Measurements from ENCODE around the gene VKORC1. TPM values are rescaled to one million over a fixed set of nuclear protein-coding genes. Genes with fewer than 3 reads are reported as not detected.

The VKORC1 gene
- total and polyA plus RNA-seq, 2 of the 4 experiments (the other 2 are of a cell fraction), result 65.2 to 317 TPM

GRCh38 chr16:31106509-31107464, 12.2 kb upstream of the VKORC1 start:
- H2BK20ac ChIP-seq (ENCODE audit: low read depth, low read length), result no peak overlapping the region
- H4K5ac ChIP-seq (ENCODE audit: low read depth, low read length), result no peak overlapping the region
- peak overlapping the region in 1 of 2 experiments; percentile 100; a peak in 2 of 4 replicates for H4K8ac ChIP-seq (ENCODE audit: low read depth in 2 of 2, low read length in 2 of 2)
- peaks cover 5% of the 10 kb centered on the region for H3K4me1 ChIP-seq (ENCODE audit: control insufficient read depth, insufficient read depth, low read length)
- in situ Hi-C loops (cut with MboI; ENCODE audit: low sequenced_read_pairs) (no loop called here), dilution Hi-C loops (cut with HindIII; ENCODE audit: low sequenced_read_pairs, unreplicated experiment) (no loop called here), intact Hi-C loops (cut with micrococcal nuclease) (no loop called here)
- no peak overlapping the region for H2AK5ac ChIP-seq (ENCODE audit: low read depth, low read length)
- no peaks in the 10 kb centered on the region for H3K27me3 ChIP-seq (ENCODE audit: control insufficient read depth, insufficient read depth, low read length)
- ChIA-PET POLR2A (ENCODE audit: unreplicated experiment) (no interaction called here), CTCF (no interaction called here)
- no peak overlapping the region for H2BK5ac ChIP-seq (ENCODE audit: low read depth, low read length, poor library complexity, severe bottlenecking)
- H3K9me3 ChIP-seq (ENCODE audit: control insufficient read depth, insufficient read depth, low read length), result no peaks in the 10 kb centered on the region
- H3K9ac ChIP-seq (ENCODE audit: low read depth, low read length), result no peak overlapping the region
- no peak for TF ChIP-seq MAFK (IDR thresholded peaks at IDR 0.05; ENCODE audit: low read depth, low read length)
- no peak for TF ChIP-seq FOS (IDR thresholded peaks at IDR 0.05; ENCODE audit: low read depth, low read length)
- TF ChIP-seq RAD21 (IDR thresholded peaks at IDR 0.05; ENCODE audit: low read length), result no peak
- no peak for TF ChIP-seq CHD1 (IDR thresholded peaks at IDR 0.05; ENCODE audit: low read depth, low read length)
- TF ChIP-seq NFE2L2 (IDR thresholded peaks at IDR 0.05; ENCODE audit: low read depth, low read length), result no peak
- H3K56ac ChIP-seq (ENCODE audit: extremely low read depth, insufficient read depth, low read length), result no peak overlapping the region
- no peak overlapping the region for H2BK15ac ChIP-seq (ENCODE audit: low read depth, low read length)
- H3K9me1 ChIP-seq (ENCODE audit: insufficient read depth, low read length), result peaks cover 11% of the 10 kb centered on the region; the same call in 1 of the 2 replicates
- no TSS peak for BruUV-seq (replicated peaks)
- H2BK120ac ChIP-seq (ENCODE audit: low read depth, low read length), result no peak overlapping the region
- H3K14ac ChIP-seq (replicated peaks; ENCODE audit: low read depth, low read length), result no peak overlapping the region
- no peak overlapping the region for H4K91ac ChIP-seq (ENCODE audit: insufficient read depth, low read depth, low read length)
- no peak overlapping the region for H3K4me3 ChIP-seq (ENCODE audit: insufficient read depth, low read depth, low read length)
- no peak overlapping the region for H3K27ac ChIP-seq (ENCODE audit: insufficient read depth, low read length)
- H4K20me1 ChIP-seq (ENCODE audit: insufficient read depth, low read length), result no peaks in the 10 kb centered on the region; the same call in 1 of the 2 replicates
- no peak overlapping the region for H2AFZ ChIP-seq (replicated peaks; ENCODE audit: low read length, poor library complexity)
- no peak overlapping the region for H2AK9ac ChIP-seq (replicated peaks; ENCODE audit: low read depth, low read length, poor library complexity)
- no peak overlapping the region for H3K4me2 ChIP-seq (ENCODE audit: low read depth, low read length)
- DNase-seq (no peak), ATAC-seq (ENCODE audit: low read depth) (no peak)
- no peak overlapping the region for H3K18ac ChIP-seq (ENCODE audit: low read depth, low read length)
- peaks cover 26% of the 10 kb centered on the region for H3K36me3 ChIP-seq (ENCODE audit: control insufficient read depth, insufficient read depth, low read length)
- H3K23ac ChIP-seq (ENCODE audit: low read depth, low read length), result no peak overlapping the region
- no peak overlapping the region for H3K4ac ChIP-seq (ENCODE audit: low read depth, low read length)
- peaks cover 18 to 37% of the 10 kb centered on the region in 2 experiments for H3K79me1 ChIP-seq (ENCODE audit: low read depth in 1 of 2, low read length in 2 of 2)
- WGBS, 2 experiments (ENCODE audit: extremely low coverage in 2 of 2, insufficient read length in 1 of 2), result 93% methylated on average over 5 of the region's 28 CpGs; no CpG with 5 or more reads in 1 of the 2 experiments
